Body of pancreas (tissue), 4 donors: ENCODE results near the gene DUSP6.

Experiments used
- CTCF ChIP-seq, 7 experiments: fragments of 450-650 bp in 4 of 7; fragments of 200-600 bp in 3 of 7; sonication (generic) in 3 of 7; IDR thresholded peaks; one replicate each; pipeline ENCODE4 v1.5.1; 2016 to 2019; ENCODE audit warnings: antibody characterized with exemption in 7 of 7
- POLR2A ChIP-seq, 3 donors: fragments of 450-650 bp; IDR thresholded peaks; one replicate each; pipeline ENCODE4 v1.6.1; 2016; ENCODE audit warnings: antibody characterized with exemption in 3 of 3, mild to moderate bottlenecking in 2 of 3

DNA sequence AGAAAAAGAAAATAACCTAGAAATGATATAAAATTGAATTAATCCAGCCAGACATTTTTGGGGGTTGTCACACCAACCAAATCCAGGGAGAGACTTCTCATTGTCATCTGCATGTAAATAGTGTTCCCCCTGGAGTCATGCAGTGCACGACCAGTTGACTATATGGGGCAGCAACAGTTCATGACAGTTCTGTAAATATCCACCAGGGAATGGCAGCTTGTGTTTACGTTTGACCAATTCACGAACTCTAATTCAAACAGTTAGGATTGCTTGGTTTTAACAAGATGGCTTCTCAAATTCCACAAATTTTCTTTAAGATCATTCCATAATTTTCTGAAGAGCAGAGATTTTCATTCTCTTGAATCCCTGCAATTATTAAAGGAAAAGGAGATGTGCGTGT, 43.4 kb upstream of the DUSP6 start:
- TF ChIP-seq CTCF (IDR thresholded peaks at IDR 0.05) (no peak), POLR2A (IDR thresholded peaks at IDR 0.05) (no peak)
